GM23248 (cell line): ENCODE measurements around the gene LPP.

Experiments
- EZH2 ChIP-seq: fragments of 200-600 bp; sonication (generic); IDR thresholded peaks from 2 replicates; pipeline ENCODE4 v1.6.1; 2018; ENCODE audit warnings: antibody characterized with exemption, mild to moderate bottlenecking; ENCODE audit not compliant: insufficient read depth, poor library complexity, severe bottlenecking
- EZH2phosphoT487 ChIP-seq: fragments of 200-600 bp; sonication (generic); IDR thresholded peaks from 2 replicates; pipeline ENCODE4 v1.6.1; 2018; ENCODE audit warnings: antibody characterized with exemption, moderate library complexity, mild to moderate bottlenecking, low read depth; ENCODE audit not compliant: insufficient read depth

- TF ChIP-seq EZH2: no peak
- no peak for TF ChIP-seq EZH2phosphoT487
Observed at GRCh38 chr3:188526057-188526456, 372.1 kb downstream of the LPP start.
